ENCODE results near the gene DDX56. TPM values are rescaled to one million over a fixed set of nuclear protein-coding genes. Genes with fewer than 3 reads are reported as not detected.

The DDX56 gene
- total and polyA plus RNA-seq, 2 of the 13 experiments (the other 11 are each of a cell fraction or from before 2014, with no cell fraction given): 82.6 to 120 TPM

DNA sequence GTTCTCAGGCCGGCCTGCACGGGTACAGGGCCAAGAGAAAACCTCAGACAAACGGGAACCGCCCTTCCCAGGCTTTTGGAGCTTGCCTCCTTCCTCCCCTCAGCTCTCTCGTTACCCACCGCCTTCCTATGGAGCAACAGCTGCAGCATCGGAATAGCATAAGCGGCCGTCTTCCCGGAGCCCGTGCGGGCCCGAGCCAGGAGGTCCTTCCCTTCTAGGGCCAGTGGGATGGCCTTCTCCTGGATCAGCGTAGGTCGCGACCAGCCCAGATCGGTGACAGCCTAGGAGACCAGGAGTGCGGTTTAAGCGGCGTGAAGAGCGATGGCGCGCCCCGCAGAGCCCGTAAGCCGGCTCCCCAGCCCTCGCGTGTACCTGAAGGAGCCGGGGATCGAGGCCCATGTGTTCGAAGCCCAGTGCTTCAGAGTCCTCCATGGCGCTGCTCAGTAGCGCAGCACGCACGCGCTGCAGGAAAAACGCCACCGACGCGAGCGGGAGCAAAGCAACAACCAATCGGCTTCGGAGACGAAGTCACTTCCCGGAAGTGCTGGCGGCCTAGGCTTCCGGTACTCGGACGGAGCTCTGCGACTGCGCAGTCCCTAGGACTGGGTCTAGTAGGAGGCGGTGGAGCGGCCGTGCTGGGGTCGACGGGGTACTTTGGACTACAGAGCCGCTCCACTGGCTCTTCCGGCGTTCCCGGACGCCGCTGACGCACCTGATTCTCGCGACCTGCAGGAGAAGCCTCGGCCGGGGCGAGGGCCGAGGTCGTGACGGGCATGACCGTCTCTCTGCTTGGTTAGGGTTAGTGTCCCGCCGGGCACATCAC, at the start of gene DDX56 (continued):
- peak; percentile 84 for TF ChIP-seq TAF1 (CRISPR knock-in tag; IDR thresholded peaks at IDR 0.05)
- TF ChIP-seq SMC3 (IDR thresholded peaks at IDR 0.05; ENCODE audit: low read length): no peak
- TF ChIP-seq ZNF432 (CRISPR knock-in tag; IDR thresholded peaks at IDR 0.05; ENCODE audit: borderline replicate concordance): no peak
- no peak for TF ChIP-seq ZNF713 (CRISPR knock-in tag; IDR thresholded peaks at IDR 0.05)
- TF ChIP-seq ZNF672 (CRISPR knock-in tag; IDR thresholded peaks at IDR 0.05): no peak
- TF ChIP-seq ZFP82 (CRISPR knock-in tag; IDR thresholded peaks at IDR 0.05; ENCODE audit: borderline replicate concordance): peak; percentile 22; the same call in 1 of the 2 replicates
- peak; percentile 62; the same call in 1 of the 2 replicates for TF ChIP-seq AHR (CRISPR knock-in tag; IDR thresholded peaks at IDR 0.05)
- TF ChIP-seq ZNF430 (CRISPR knock-in tag; IDR thresholded peaks at IDR 0.05): peak; percentile 98; the same call in 1 of the 2 replicates
- peak; percentile 84; the same call in 1 of the 2 replicates for TF ChIP-seq IRF1 (CRISPR knock-in tag; IDR thresholded peaks at IDR 0.05; ENCODE audit: low read depth)
- TF ChIP-seq CC2D1A (CRISPR knock-in tag; IDR thresholded peaks at IDR 0.05): no peak
- peak; percentile 86 for TF ChIP-seq ZNF781 (CRISPR knock-in tag; IDR thresholded peaks at IDR 0.05; ENCODE audit: borderline replicate concordance, not compliant biosample characterization)
- TF ChIP-seq ZEB1 (IDR thresholded peaks at IDR 0.05; ENCODE audit: insufficient replicate concordance, low read depth): peak; percentile 70
- no peak for TF ChIP-seq THYN1 (CRISPR knock-in tag; IDR thresholded peaks at IDR 0.05; ENCODE audit: borderline replicate concordance, low read depth)
- TF ChIP-seq CEBPB (IDR thresholded peaks at IDR 0.05; ENCODE audit: borderline replicate concordance, low read depth, low read length): no peak
- no peak for TF ChIP-seq NFRKB (IDR thresholded peaks at IDR 0.05)
- TF ChIP-seq RFX3 (CRISPR knock-in tag; IDR thresholded peaks at IDR 0.05): no peak; the same call in 1 of the 2 replicates
- TF ChIP-seq ZFP36L2 (CRISPR knock-in tag; IDR thresholded peaks at IDR 0.05): no peak; the same call in 1 of the 2 replicates
- no peak for TF ChIP-seq HNRNPH1 (optimal IDR thresholded peaks at IDR 0.05; ENCODE audit: low read depth, low read length)
- TF ChIP-seq CBX1 (IDR thresholded peaks at IDR 0.05; ENCODE audit: low read depth): peak; percentile 72
- TF ChIP-seq, protein P1, sequence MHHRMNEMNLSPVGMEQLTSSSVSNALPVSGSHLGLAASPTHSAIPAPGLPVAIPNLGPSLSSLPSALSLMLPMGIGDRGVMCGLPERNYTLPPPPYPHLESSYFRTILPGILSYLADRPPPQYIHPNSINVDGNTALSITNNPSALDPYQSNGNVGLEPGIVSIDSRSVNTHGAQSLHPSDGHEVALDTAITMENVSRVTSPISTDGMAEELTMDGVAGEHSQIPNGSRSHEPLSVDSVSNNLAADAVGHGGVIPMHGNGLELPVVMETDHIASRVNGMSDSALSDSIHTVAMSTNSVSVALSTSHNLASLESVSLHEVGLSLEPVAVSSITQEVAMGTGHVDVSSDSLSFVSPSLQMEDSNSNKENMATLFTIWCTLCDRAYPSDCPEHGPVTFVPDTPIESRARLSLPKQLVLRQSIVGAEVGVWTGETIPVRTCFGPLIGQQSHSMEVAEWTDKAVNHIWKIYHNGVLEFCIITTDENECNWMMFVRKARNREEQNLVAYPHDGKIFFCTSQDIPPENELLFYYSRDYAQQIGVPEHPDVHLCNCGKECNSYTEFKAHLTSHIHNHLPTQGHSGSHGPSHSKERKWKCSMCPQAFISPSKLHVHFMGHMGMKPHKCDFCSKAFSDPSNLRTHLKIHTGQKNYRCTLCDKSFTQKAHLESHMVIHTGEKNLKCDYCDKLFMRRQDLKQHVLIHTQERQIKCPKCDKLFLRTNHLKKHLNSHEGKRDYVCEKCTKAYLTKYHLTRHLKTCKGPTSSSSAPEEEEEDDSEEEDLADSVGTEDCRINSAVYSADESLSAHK (CRISPR knock-in tag; IDR thresholded peaks at IDR 0.05; ENCODE audit: borderline replicate concordance): no peak
- TF ChIP-seq ZNF121 (CRISPR knock-in tag; IDR thresholded peaks at IDR 0.05): no peak
- TF ChIP-seq ZNF510 (CRISPR knock-in tag; IDR thresholded peaks at IDR 0.05; ENCODE audit: low read depth): peak; percentile 96
- TF ChIP-seq CBX5 (CRISPR knock-in tag; IDR thresholded peaks at IDR 0.05; ENCODE audit: borderline replicate concordance): peak; percentile 49; the same call in 1 of the 2 replicates
- TF ChIP-seq, protein P2, sequence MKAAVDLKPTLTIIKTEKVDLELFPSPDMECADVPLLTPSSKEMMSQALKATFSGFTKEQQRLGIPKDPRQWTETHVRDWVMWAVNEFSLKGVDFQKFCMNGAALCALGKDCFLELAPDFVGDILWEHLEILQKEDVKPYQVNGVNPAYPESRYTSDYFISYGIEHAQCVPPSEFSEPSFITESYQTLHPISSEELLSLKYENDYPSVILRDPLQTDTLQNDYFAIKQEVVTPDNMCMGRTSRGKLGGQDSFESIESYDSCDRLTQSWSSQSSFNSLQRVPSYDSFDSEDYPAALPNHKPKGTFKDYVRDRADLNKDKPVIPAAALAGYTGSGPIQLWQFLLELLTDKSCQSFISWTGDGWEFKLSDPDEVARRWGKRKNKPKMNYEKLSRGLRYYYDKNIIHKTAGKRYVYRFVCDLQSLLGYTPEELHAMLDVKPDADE (CRISPR knock-in tag; IDR thresholded peaks at IDR 0.05): peak; percentile 58; the same call in 1 of the 2 replicates
- 0 out of 2 replicates have a peak, but pooled peaks have one; percentile 89 for TF ChIP-seq FLYWCH1 (CRISPR knock-in tag; IDR thresholded peaks at IDR 0.05)

All from HepG2 (cell line).